GOT3 (cell line): ENCODE results near the gene GCA.

ENCODE experiments used
- DNase-seq: peaks from one replicate; lab custom pipeline; 2025; ENCODE audit warnings: mixed read lengths; lab: John Stamatoyannopoulos, UW

The GCA gene

GRCh38 chr2:162328424-162329157, 15.3 kb upstream of the GCA start:
- DNase-seq = no peak

GRCh38 chr2:162330881-162331280, 13.1 kb upstream of the GCA start:
- no peak for DNase-seq

GRCh38 chr2:162333968-162334367, 10.0 kb upstream of the GCA start:
- DNase-seq = no peak

DNA sequence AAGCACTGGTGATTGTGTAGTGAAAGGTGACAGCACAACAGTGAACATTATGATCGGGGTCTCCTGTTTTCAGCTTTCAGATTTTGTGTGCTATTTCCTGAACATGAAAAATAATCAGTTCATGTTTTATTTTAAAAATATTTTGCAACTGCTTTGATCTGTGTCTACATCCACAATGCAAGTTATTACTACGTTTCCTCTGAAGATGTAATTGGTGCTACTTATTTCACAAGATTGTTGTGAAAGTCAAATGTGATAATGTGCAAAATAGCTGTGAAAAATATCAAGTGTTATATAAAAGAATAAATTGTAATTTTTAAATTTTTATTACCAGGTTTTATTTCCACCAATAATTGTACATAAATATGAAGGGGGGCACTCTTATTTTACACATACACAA, 6.1 kb upstream of the GCA start:
- DNase-seq = no peak

DNA sequence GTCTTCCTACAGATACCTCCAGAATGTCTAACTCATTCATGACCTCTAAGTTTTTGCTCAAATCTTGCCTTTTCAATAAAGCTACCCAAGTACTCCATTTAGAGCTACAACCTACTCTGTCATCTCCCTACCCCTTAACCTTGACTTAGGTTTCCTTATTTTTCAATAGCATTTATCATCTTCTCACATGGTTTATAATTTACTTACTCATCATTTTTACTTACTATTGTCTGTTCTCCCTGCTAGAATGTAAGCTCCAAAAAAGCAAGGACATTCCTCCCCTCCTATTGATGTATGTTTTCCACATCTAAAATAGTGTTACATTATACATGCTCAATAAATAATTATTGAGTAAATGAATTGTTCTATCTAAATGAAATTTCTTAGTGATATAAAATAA, 3.1 kb upstream of the GCA start:
- no peak for DNase-seq

DNA sequence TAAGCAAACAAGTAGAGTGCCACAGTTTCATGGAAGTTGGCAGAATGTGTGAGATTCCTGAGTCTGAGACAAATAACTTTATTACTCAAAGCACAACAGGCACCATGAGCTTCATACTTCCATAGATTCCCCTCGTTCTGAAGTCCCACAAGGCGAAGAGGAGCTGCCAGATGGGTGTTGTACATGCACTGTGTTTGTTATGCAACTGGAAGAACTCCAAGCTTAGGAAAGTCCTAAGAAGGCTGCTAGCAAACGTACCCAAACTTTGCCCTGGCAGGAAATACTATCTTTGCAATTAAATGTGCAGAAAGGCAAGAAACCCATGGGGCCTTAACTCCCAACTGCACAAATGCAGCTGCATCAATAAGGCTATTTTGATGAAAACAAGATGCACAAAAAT, 1.6 kb upstream of the GCA start:
- DNase-seq = no peak

GRCh38 chr2:162342841-162343240, 1.1 kb upstream of the GCA start:
- no peak for DNase-seq

DNA sequence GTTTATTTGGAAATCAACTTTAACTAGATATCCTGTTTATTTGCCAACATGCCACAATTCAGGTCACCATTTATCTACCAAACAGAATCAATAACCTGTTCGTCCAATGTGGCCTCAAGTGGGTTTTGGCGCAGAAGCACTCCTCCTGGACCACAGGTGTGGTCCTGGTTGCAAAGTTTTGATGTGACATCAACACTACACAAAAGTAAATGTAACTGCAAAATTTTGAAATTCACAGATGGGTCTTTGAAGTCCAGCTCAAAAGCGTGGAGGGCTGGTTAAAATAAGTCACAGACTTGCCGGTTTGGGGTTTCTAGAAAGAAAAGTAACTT, 474 bp upstream of the GCA start:
- DNase-seq = no peak

- DNase-seq = no peak
Observed at GRCh38 chr2:162344617-162344950, 652 bp downstream of the GCA start.

DNA sequence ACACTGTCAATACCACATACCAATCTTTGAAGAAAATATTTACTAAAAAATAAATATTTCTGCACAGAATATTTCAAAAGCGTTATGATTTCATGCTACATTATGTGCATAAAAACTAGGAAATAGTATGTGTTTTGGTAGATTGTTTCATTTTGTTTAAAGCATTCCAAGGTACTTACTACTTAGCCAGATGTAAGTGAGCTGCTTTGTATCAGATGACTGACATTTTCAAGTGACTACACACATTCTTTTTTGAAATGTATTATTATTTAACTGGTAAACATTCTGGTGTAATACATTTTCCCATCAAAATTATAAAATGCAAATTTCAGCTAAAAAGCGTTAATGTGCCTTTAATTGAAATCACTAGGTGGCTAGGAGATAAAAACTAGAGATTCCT, 21.5 kb downstream of the GCA start:
- DNase-seq = no peak

DNA sequence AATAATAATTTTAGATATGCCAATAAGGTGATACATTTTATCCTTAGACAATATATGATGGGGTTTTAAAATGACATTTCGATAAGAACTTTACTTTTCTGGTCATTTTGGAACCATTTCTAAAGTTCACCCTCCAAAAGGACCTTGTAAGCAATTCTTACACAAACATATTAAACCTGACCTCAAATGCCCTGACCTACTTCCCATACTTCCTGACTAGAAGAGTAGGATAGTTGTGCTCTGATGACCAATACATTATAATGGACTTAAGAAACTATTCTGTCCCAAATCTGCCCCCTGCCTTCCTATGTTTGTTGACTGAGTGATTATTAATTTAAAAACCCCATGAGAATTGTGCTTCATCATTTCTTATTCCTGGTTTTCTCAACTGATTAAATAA, 24.6 kb downstream of the GCA start:
- no peak for DNase-seq

GRCh38 chr2:162369551-162369950, 25.6 kb downstream of the GCA start:
- no peak for DNase-seq

DNA sequence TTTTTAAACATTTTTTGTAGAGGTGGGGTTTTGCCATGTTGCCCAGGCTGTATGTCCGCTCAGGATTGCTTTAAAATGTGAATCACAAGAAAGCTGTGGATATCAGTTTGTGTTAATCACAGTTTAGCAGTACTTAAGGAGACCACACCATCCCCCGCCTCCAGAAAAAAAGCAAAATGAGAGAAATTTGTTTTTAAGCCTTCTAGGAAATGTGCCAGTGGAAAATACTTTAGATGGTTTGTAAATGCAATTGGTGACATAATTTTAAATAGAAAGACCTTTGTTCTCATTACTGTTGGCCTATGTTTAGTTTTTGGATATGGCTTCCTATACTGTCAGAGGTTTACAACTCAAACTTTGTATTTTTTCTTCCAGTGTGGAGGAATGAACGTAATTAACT, 27.0 kb downstream of the GCA start:
- DNase-seq = no peak

DNA sequence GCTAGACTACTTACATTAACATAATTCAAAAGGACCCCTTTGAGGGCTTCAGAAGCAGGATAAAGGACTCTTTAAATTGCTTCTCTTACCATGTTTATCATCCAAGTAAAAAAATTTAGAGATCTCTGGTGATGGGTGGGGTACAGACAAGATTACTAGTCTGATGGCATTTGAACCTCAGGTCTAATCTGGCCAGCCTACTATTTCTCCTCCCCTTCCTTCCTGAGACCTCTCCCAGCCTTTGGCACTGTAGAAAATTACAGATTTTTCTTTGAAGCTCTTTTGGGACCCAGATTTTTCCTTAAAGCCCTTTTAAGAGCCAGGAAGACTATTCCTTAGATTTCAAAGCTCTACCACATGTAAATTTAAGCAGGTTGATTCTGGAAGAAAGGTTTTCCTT, 28.9 kb downstream of the GCA start:
- DNase-seq = no peak

DNA sequence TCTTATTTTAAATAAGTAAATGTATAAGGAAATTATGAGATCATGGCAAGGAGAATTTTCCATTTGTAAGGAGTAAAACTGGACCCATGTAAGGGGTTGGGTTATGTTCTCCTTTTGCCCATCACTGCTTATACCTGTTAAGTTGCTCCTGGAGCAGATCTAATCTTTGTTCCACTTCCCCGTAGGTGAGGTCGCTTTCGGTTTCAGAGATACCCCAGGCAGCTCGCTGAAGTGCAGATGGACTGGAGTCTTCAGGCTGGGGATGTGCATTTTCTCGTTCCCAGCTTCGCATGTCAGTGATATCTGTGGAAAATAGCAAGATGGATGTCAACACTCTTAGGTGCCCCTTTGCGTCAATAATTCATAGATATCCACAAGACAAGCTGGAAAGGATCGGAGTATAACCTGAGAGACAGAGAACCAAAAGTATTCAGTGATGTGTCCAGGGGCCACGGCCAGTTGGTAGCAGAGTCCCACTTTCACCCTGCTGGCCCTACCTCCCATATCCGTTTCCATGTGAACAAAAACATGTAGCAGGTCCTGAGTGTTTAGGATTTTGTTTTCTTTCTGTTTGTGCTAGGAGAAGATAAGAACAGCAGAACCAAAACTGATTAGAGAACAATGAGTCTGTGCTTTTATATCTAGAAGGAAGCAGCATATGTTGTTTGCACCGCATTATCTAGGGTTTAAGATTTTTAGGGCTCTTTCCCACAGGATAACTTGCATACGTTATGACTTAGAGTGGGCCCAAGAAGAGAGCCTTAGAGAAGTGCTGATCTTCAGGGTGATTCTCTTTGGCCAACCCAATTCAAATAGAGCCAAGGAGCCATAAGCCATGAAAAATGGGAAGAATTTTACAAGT, 36.0 kb downstream of the GCA start:
- no peak for DNase-seq

DNA sequence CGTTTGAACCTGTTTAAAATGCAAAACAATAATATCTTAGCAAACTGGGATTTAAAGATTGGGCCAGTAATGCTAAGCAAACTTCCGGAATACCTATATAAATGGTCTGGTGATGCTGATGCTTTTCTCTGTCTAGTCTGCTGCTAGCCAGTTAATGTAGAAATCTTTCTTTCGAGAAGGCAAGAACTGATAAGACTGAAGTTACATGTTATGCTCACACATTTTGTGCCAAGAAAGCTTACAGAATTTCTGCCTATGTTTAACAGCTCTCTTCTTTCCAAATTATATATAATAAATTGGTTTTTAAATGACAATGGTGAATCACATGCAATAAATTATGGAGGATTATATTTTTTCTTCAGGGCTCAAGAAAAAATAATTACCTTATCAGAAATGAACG, 37.9 kb downstream of the GCA start:
- no peak for DNase-seq

DNA sequence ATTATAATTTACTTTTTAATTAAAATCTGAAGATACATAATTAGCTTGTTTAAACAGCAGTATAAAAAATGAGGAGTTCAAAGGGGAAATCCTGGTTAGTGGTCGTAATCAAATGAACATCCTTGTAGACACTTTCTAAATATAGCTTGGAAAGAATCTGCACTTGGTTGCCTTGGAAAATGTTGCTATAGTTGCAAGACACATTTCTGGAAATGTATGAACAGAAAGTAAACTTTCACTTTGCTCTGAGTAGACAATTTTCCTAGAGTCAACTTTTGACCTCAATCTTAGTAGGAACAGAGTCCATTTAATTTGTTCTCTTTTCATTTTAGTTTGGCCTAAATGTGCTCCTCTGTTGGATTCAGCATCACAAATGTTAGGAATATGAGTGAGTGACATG, 38.3 kb downstream of the GCA start:
- no peak for DNase-seq

GRCh38 chr2:162385536-162385935, 41.6 kb downstream of the GCA start:
- DNase-seq = no peak

GRCh38 chr2:162390801-162391200, 46.9 kb downstream of the GCA start:
- DNase-seq = no peak

DNA sequence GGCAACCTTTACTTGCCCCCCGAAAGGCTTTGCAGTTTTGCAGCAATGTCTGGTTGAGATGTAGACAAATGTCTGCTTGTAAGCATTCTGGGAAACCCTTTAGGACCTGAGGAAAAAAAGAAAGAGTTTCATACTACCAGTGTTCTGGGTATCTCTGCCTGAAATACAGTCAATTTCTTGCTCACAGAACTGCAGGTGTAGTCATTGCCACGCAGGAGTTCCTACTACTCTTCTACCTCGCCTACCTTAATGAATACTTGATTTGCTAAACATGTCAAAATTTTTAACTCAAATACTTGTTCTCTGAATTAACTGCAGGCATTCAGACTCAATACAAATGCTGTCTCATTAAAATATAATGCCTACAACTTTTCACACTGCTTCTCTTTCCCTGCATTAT, 56.4 kb downstream of the GCA start:
- DNase-seq = no peak

DNA sequence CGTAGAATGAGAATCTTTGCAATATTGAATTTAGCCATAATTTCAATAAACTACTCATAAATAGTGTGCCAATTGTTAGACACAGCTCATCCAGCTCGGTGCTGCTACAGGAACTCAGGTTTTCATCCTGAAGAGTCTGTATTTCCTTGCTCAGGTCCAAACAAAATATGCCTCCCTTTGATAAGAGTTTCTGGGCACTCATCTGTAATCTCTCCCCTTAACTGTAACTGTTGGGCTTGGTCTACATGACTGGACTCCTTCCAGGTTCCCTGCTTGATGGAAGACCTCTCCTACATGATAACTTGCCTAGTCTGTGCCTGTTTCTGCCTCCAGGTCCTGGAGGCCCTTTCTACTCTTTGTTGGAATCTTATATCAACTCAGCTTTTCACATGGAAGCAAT, 57.9 kb downstream of the GCA start:
- DNase-seq = no peak

DNA sequence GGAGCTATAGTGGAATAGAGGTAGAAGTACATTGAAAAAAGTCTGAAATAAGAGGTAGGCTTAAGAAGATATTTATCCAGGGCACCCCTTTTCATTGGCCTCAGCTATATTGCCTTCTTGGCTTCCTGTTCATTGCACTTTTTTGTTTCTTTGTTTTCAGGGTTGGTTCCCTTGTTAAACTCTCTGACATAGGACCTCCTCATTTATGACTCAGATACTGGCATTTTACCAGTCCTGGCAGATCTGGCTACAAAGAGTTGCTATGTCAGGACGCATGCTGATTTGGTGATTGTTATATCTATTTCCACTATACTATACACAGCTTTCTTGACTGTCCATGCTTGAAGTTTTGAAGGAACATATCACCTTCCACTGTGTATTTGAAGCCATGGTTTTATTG, 60.0 kb downstream of the GCA start:
- no peak for DNase-seq
